ENCODE results near the gene SLCO3A1. TPM values are rescaled to one million over a fixed set of nuclear protein-coding genes. Genes with fewer than 3 reads are reported as not detected.

The SLCO3A1 gene
- total RNA-seq, 1 donor from 2014 or later: 56.8 TPM

- intact Hi-C loops (cut with micrococcal nuclease): no loop called here
Measured at GRCh38 chr15:92152983-92153382, 299.5 kb downstream of the SLCO3A1 start.

DNA sequence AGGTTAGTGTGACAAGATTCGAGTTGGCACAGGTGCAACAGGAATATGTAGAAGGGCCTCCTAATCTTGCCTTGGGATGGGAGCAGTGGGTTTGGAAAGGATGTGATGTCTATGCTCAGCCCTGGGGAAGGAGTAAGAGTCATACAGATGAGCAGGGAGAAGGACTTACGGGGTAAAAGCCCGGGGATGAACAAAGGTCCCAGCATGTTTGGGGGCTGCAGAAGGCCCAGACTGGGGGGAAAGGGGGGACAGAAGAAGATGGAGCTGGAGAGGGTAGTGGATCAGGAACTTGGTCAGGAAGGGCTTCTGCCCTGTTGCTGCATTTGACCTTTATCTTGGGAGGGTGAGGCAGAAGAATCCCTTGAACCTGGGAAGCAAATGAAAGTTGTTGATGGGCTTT, 300.1 kb downstream of the SLCO3A1 start:
- no peak for DNase-seq
- Histone ChIP-seq H3K4me1 (no peaks in the 10 kb centered on the region), H3K27ac (replicated peaks) (no peak overlapping the region), H3K9me3 (replicated peaks) (no peaks in the 10 kb centered on the region), H3K4me3 (no peak overlapping the region), H3K36me3 (peaks cover 64% of the 10 kb centered on the region), H3K27me3 (ENCODE audit: low read depth) (no peaks in the 10 kb centered on the region)
- intact Hi-C loops (cut with micrococcal nuclease): no loop called here
- TF ChIP-seq, protein P1, sequence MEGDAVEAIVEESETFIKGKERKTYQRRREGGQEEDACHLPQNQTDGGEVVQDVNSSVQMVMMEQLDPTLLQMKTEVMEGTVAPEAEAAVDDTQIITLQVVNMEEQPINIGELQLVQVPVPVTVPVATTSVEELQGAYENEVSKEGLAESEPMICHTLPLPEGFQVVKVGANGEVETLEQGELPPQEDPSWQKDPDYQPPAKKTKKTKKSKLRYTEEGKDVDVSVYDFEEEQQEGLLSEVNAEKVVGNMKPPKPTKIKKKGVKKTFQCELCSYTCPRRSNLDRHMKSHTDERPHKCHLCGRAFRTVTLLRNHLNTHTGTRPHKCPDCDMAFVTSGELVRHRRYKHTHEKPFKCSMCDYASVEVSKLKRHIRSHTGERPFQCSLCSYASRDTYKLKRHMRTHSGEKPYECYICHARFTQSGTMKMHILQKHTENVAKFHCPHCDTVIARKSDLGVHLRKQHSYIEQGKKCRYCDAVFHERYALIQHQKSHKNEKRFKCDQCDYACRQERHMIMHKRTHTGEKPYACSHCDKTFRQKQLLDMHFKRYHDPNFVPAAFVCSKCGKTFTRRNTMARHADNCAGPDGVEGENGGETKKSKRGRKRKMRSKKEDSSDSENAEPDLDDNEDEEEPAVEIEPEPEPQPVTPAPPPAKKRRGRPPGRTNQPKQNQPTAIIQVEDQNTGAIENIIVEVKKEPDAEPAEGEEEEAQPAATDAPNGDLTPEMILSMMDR (IDR thresholded peaks at IDR 0.05; ENCODE audit: borderline replicate concordance): no peak

More at GRCh38 chr15:92152983-92153382, 299.5 kb downstream of the SLCO3A1 start:
- Histone ChIP-seq H3K9me3 (replicated peaks) (no peaks in the 10 kb centered on the region), H3K27me3 (ENCODE audit: low read depth) (no peaks in the 10 kb centered on the region), H3K4me3 (no peak overlapping the region), H3K27ac (replicated peaks) (no peak overlapping the region), H3K4me1 (no peaks in the 10 kb centered on the region), H3K36me3 (peaks cover 70% of the 10 kb centered on the region)
- TF ChIP-seq, protein P1 (IDR thresholded peaks at IDR 0.05; ENCODE audit: borderline replicate concordance): no peak
- DNase-seq: no peak

- intact Hi-C loops (cut with micrococcal nuclease): no loop called here
- H3K36me3 ChIP-seq: peaks cover 55% of the 10 kb centered on the region
- H3K4me3 ChIP-seq: no peak overlapping the region
- H3K4me1 ChIP-seq: peaks cover 7% of the 10 kb centered on the region
- no peak overlapping the region for H3K27ac ChIP-seq (replicated peaks)
- no peaks in the 10 kb centered on the region for H3K9me3 ChIP-seq (replicated peaks)
- DNase-seq: no peak
- TF ChIP-seq, protein P1 (IDR thresholded peaks at IDR 0.05; ENCODE audit: borderline replicate concordance): no peak
- no peaks in the 10 kb centered on the region for H3K27me3 ChIP-seq (ENCODE audit: low read depth)
Measured at GRCh38 chr15:92155934-92156333, 302.4 kb downstream of the SLCO3A1 start.

DNA sequence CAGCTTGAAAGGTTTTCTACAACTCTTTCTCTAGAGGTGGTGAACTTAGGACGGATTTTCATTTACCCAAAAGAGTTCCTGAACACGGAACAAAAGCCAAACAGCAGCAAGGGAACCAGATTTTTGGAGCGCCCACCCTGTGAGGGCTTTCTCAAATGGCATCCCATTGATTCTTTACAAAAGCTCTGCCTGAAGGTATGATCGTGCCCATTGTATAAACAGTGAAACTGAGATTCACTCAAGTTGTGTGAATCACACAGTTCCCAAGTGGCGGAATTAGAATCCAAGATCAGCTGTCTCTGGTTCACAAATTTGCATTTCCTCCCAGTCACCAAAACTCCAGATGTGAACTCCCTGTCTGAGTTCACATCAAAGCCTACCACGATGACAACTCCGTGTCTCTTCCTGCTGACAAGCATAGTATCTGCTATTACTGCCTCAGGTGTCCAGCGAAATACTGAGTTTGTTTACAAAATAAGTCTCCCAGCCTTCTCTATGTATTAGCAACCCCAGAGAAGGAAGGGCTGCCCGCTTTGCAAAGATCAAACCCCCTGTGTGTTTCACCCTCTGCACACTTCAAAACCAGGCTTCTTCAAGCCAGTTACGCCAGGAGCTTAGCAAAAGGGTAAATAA, 304.3 kb downstream of the SLCO3A1 start:
- intact Hi-C loops (cut with micrococcal nuclease): no loop called here
- H3K36me3 ChIP-seq: peaks cover 51% of the 10 kb centered on the region
- H3K4me3 ChIP-seq: no peak overlapping the region
- no peaks in the 10 kb centered on the region for H3K27me3 ChIP-seq (ENCODE audit: low read depth)
- H3K27ac ChIP-seq (replicated peaks): no peak overlapping the region
- TF ChIP-seq, protein P1 (IDR thresholded peaks at IDR 0.05; ENCODE audit: borderline replicate concordance): no peak
- H3K4me1 ChIP-seq: peaks cover 7% of the 10 kb centered on the region
- no peak for DNase-seq
- no peaks in the 10 kb centered on the region for H3K9me3 ChIP-seq (replicated peaks)

- no peak overlapping the region for H3K4me3 ChIP-seq
- intact Hi-C loops (cut with micrococcal nuclease): no loop called here
- H3K36me3 ChIP-seq: peaks cover 51% of the 10 kb centered on the region
- TF ChIP-seq, protein P1 (IDR thresholded peaks at IDR 0.05; ENCODE audit: borderline replicate concordance): no peak
- H3K4me1 ChIP-seq: peaks cover 7% of the 10 kb centered on the region
- no peaks in the 10 kb centered on the region for H3K9me3 ChIP-seq (replicated peaks)
- no peak overlapping the region for H3K27ac ChIP-seq (replicated peaks)
- DNase-seq: no peak
- H3K27me3 ChIP-seq (ENCODE audit: low read depth): no peaks in the 10 kb centered on the region
Measured at GRCh38 chr15:92158426-92158825, 304.9 kb downstream of the SLCO3A1 start.
